Stimulated activated effector memory CD8-positive, alpha-beta T cell treated with anti-CD3 and anti-CD28 coated beads, Interleukin-12 subunit alpha, Interleukin-12 subunit beta, amount 100 ng/mL, for 72 hours (primary cell): Measurements from ENCODE around the gene CENPT.

Experiments used
- ATAC-seq: fragments of 150-1000 bp; cut with Tn5 transposase; 2 replicates; pipeline ENCODE4 v1.10.0; 2021
- DNase-seq, 2 donors: peaks; one replicate each; pipeline ENCODE4 v3.0.0; 2021 to 2022; ENCODE audit warnings: low spot score in 2 of 2
- H3K27ac Mint-ChIP-seq: one replicate; pipeline ENCODE4 v1.8.0; 2022; ENCODE audit warnings: mild to moderate bottlenecking, mixed read lengths
- H3K36me3 Mint-ChIP-seq: one replicate; pipeline ENCODE4 v1.8.0; 2022; ENCODE audit warnings: mild to moderate bottlenecking, mixed read lengths
- H3K4me1 Mint-ChIP-seq: one replicate; pipeline ENCODE4 v1.8.0; 2022; ENCODE audit warnings: mixed read lengths
- H3K4me3 Mint-ChIP-seq: one replicate; pipeline ENCODE4 v1.8.0; 2022; ENCODE audit warnings: mild to moderate bottlenecking, mixed read lengths
- H3K9me3 Mint-ChIP-seq: one replicate; pipeline ENCODE4 v1.8.0; 2022; ENCODE audit warnings: mixed read lengths

The CENPT gene

GRCh38 chr16:67783353-67783725, 64.2 kb downstream of the CENPT start:
- ATAC-seq (no peak), DNase-seq (no peak)
- Mint-ChIP-seq H3K9me3 (no peaks in the 10 kb centered on the region), H3K36me3 (peaks cover 16% of the 10 kb centered on the region), H3K27ac (peak overlapping the region; percentile 32), H3K4me1 (peaks cover 32% of the 10 kb centered on the region), H3K4me3 (no peak overlapping the region)

- Mint-ChIP-seq H3K4me3 (no peak overlapping the region), H3K9me3 (no peaks in the 10 kb centered on the region), H3K27ac (peak overlapping the region; percentile 32), H3K4me1 (peaks cover 32% of the 10 kb centered on the region), H3K36me3 (peaks cover 16% of the 10 kb centered on the region)
- ATAC-seq (no peak), DNase-seq (no peak)
Measured at GRCh38 chr16:67782567-67783352, 64.7 kb downstream of the CENPT start.

DNA sequence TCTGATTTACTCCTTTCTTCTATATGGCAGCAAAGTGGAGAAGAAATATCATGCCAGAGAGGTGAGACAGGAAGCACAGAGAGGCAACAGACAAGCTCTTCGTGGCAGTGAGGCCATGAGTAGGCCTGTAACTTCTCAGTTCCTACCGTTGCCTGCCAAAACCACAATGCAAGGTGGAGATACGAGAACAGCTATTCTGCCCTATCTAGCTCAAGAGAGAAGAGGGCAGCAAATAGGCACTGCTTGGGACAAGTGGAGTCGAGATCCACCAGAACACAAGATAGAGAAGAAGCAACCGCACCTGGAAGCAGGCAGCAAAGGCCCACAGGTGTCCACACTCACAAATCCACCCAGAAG, 66.0 kb downstream of the CENPT start:
- Mint-ChIP-seq H3K36me3 (peaks cover 16% of the 10 kb centered on the region), H3K27ac (peak overlapping the region; percentile 88), H3K4me3 (no peak overlapping the region), H3K9me3 (no peaks in the 10 kb centered on the region), H3K4me1 (peaks cover 26% of the 10 kb centered on the region)
- ATAC-seq = peak; percentile 84
- no peak for DNase-seq

- no peak for ATAC-seq
- H3K36me3 Mint-ChIP-seq = peaks cover 16% of the 10 kb centered on the region
Measured at GRCh38 chr16:67780847-67781564, 66.5 kb downstream of the CENPT start.

DNA sequence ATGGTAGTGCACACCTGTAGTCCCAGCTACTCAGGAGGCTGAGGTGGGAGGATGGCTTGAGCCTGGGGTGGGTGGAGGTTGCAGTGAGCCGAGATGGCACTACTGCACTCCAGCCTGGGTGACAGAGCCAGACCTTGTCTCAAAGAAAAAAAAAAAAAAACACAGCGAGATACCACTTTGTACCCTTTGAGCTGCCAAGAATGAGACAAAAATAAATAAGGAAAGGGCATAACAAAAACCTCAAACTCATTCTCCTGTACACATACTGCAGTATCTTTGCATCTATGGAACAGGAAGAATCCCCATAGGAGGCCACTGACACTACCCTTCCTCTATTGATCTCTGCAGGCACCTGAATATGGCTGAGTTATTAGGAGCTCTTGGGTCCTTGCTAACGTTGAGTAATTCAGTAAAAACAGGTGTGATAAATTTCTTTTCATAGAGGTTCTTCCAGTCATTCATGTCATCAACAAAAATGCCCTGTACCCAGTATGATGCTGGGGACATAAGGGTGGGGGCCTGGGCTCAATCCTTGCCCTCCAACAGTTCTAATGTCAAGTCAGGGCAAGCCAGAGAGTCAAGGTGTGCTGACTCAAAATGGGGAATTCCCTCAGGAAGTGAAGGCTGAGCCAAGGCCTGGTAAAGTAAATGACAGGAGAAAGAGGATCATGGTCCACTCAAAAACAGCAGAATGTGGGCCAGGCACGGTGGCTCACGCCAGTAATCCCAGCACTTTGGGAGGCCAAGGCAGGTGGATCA, 68.1 kb downstream of the CENPT start:
- ATAC-seq (no peak), DNase-seq (no peak)
- no peaks in the 10 kb centered on the region for H3K9me3 Mint-ChIP-seq
- H3K36me3 Mint-ChIP-seq = peaks cover 8% of the 10 kb centered on the region
- peak overlapping the region; percentile 20 for H3K27ac Mint-ChIP-seq
- H3K4me3 Mint-ChIP-seq = no peak overlapping the region
- peaks cover 26% of the 10 kb centered on the region for H3K4me1 Mint-ChIP-seq

More at GRCh38 chr16:67780847-67781564, 66.5 kb downstream of the CENPT start:
- no peak for DNase-seq
- Mint-ChIP-seq H3K27ac (peak overlapping the region; percentile 88), H3K4me1 (peaks cover 26% of the 10 kb centered on the region), H3K9me3 (no peaks in the 10 kb centered on the region), H3K4me3 (no peak overlapping the region)
